PC-3 (cell line): ENCODE measurements around the gene ACAN.

ENCODE experiments used
- EZH2 ChIP-seq: fragments of 300-600 bp; sonication (generic); IDR thresholded peaks from one replicate; pipeline ENCODE4 v1.6.1; 2017; ENCODE audit warnings: antibody characterized with exemption, mild to moderate bottlenecking, low read length; ENCODE audit not compliant: unreplicated experiment
- EZH2phosphoT487 ChIP-seq: fragments of 300-600 bp; sonication (generic); IDR thresholded peaks from 2 replicates; pipeline ENCODE4 v1.6.1; 2018; ENCODE audit warnings: mild to moderate bottlenecking, antibody characterized with exemption, low read length, borderline replicate concordance
- TF ChIP-seq, protein P1 (sequence below): fragments of 300-600 bp; sonication (generic); conservative IDR thresholded peaks from 2 replicates; pipeline ENCODE4 v1.5.1; 2017; ENCODE audit warnings: antibody characterized with exemption, low read depth, mild to moderate bottlenecking, low read length

DNA sequence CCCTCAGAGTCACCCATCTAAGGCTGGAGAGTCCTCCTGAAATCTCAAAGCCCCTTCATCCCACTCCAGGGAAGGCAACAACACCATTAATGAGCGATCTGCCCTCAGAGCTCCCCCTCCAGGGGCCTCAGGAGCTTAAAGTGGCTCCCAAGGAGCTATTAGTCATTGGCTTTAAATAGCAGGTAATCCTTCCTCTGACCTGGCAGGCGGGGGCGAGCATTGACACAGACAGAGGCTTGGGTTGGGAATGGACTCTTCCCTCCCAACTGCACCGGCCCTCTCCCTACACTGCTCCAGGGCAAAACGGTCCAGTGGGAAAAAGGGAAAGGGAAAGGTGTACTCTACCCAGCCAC lies 108.5 kb downstream of the ACAN start:
- TF ChIP-seq, protein P1, sequence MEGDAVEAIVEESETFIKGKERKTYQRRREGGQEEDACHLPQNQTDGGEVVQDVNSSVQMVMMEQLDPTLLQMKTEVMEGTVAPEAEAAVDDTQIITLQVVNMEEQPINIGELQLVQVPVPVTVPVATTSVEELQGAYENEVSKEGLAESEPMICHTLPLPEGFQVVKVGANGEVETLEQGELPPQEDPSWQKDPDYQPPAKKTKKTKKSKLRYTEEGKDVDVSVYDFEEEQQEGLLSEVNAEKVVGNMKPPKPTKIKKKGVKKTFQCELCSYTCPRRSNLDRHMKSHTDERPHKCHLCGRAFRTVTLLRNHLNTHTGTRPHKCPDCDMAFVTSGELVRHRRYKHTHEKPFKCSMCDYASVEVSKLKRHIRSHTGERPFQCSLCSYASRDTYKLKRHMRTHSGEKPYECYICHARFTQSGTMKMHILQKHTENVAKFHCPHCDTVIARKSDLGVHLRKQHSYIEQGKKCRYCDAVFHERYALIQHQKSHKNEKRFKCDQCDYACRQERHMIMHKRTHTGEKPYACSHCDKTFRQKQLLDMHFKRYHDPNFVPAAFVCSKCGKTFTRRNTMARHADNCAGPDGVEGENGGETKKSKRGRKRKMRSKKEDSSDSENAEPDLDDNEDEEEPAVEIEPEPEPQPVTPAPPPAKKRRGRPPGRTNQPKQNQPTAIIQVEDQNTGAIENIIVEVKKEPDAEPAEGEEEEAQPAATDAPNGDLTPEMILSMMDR, result no peak; the same call in 1 of the 2 replicates
- TF ChIP-seq EZH2, result no peak
- TF ChIP-seq EZH2phosphoT487, result no peak
